Fibroblast of skin of back (primary cell): Measurements from ENCODE around the gene PDCD6IP.
A peak's percentile ranks its signal among the peaks of the same experiment; 100 is the strongest.
"Not testable (repeated sequence)": the region's sequence is repeated elsewhere in the genome, so short reads cannot be mapped to it uniquely, and the experiment has no call there.

ENCODE experiments used
- DNase-seq: peaks from one replicate; pipeline ENCODE4 v3.0.0-alpha.2; 2013

PDCD6IP gene

GRCh38 chr3:33850599-33850998 lies 52.2 kb downstream of the PDCD6IP start:
- not testable (repeated sequence) for DNase-seq

- DNase-seq = peak; percentile 25
These were observed 57.0 kb downstream of the PDCD6IP start for GRCh38 chr3:33855407-33855806.

- DNase-seq = no peak
These were observed 57.6 kb downstream of the PDCD6IP start for GRCh38 chr3:33855884-33856546.

DNA sequence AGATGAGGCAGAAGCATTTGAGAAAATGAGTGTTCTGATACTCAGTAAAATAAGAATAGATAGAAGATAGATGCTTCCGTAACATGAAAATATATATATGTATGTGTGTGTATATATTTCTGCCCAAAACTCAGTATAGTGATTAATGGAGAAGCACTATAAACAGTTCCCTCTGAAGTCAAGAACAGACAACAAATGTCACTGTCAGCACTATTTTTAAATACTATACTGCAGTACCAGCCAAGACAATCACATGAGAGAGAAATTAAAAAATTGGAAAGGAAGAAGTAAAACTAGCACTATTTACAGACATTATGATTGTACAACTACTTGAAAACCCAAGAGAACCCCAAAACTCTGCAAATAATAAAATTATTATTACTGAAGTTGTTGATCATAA lies 59.3 kb downstream of the PDCD6IP start:
- DNase-seq = not testable (repeated sequence)

DNA sequence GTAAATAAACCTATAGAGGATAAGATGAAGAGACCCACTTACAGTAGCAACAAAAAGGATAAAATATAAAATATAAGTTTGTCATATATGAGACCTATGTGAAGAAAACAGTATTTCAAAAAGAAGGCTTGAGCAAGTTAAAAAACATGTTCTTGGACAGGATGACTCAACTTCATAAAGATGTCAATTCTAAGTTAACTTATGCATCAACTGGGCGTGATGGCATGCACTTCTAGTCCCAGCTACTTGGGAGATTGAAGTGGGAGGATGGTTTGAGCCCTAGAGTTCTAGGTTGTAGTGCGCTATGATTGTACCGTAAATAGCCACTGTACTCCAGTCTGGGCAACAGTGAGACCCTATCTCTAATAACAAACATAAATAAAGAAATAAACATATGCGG lies 59.7 kb downstream of the PDCD6IP start:
- no peak for DNase-seq

GRCh38 chr3:33860373-33861050 lies 62.1 kb downstream of the PDCD6IP start:
- DNase-seq = no peak

DNA sequence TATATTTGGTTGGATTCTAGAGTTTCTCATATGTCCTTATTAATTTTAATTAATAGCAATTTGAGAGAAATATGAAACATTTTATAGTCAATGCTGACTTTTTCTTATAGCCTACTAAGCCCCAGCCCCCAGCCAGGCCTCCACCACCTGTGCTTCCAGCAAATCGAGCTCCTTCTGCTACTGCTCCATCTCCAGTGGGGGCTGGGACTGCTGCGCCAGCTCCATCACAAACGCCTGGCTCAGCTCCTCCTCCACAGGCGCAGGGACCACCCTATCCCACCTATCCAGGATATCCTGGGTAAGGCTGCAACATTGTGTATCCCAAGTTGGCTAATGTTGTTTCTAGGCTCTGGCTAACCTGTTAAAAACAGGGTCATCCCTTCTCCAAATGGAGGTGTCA lies 66.7 kb downstream of the PDCD6IP start:
- DNase-seq = no peak

- no peak for DNase-seq
These were observed 69.9 kb downstream of the PDCD6IP start for GRCh38 chr3:33868309-33868708.

DNA sequence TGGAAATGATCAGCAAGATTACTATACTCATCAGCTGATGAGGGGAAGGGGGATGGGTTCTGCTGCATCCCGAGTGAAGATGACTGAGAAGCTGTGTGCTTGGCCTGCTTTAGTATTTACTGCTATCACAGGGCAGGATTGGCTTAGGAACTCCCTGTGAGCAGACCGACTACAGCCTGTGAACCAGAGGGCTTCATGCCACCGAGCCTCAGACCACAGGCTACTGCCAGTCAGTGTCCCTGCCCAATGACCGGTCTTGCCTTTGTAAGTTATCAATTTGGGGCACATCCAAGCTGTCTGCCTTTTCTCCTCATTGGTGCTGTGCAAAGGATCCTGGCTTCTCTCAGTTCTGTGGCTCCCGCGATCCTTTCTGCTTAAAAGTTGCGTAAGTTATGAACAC lies 71.5 kb downstream of the PDCD6IP start:
- no peak for DNase-seq

- DNase-seq = no peak
These were observed 76.4 kb downstream of the PDCD6IP start for GRCh38 chr3:33874815-33875214.

GRCh38 chr3:33875680-33876079 lies 77.2 kb downstream of the PDCD6IP start:
- no peak for DNase-seq

DNA sequence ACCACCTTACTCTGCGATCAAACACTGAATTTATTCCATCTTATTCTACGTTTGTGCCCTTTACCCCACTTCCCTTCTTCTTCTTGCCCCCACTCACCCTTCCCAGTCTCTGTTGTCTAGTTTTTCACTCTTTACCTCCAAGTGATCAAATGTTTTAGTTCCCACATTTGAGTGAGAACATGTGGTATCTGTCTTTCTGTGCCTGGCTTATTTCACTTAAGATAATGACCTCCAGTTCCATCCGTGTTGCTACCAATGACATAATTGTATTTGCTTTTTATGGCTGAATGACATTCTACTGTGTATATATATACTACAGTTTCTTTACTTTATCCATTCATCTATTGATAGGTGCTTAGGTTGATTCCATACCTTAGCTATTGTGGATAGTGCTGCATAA lies 78.8 kb downstream of the PDCD6IP start:
- DNase-seq = no peak

DNA sequence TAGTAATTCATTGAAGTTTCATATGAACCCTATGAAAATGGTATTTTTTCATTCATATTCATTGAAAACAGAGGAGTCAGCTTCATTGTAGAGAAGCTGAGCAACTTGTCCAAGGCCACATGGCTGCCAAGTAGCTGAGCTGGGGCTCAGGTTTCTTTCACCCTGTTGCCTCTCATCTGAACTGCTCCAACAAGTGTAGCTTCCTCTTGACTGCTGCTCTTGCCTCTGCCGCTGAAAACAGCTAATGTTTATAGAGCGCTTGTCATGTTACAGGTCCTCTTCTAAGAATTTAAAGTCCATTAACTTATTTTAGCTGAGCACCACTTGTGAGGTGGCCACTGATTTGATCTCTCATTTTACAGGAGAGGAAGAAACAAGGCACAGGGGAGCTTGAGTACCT lies 81.1 kb downstream of the PDCD6IP start:
- no peak for DNase-seq

DNA sequence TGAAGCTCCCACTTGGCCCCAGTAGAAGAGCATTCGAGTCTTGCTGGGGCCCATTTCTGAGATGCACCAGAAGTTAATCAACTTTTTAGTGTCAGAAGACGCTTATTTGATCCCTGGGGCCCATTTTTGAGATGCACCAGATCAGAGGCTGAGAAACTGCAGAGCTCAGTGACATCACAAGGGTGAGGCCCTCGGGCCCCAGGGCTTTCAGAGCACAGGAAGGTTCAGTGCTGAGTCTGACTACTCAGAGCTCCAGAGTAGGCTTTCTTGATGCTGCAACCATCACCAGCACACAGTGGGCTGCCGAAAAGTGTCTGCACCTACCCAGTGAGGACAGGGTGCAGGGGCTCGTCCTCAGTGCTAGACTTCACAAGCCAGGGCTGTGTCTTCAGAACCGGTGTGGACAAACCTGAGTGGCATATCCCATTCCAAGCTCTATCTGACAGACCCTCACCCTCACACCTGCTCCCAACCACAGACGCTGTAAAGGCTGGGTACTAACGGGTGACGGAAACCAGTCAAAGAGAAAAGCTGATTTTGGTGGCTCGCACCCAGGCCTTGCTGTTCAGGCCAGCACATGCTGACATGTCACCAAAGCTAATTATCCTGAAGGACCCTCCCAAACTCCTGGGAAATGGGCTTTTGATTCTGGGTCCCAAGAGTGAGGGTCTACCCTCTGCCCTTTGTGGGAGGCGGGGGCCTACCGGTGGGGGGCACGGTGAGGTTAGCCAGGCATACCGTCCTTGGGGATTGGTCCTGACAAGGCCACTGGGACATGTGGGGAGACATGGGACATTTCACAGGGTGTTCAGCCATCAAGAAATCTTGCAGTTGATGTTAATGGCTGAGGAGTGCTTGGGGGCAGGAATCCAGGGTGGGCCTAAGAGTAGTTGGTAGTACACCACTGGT lies 83.0 kb downstream of the PDCD6IP start:
- DNase-seq = no peak

- no peak for DNase-seq
These were observed 83.9 kb downstream of the PDCD6IP start for GRCh38 chr3:33882296-33882695.

- peak; percentile 43 for DNase-seq
These were observed 85.1 kb downstream of the PDCD6IP start for GRCh38 chr3:33883538-33883950.

DNA sequence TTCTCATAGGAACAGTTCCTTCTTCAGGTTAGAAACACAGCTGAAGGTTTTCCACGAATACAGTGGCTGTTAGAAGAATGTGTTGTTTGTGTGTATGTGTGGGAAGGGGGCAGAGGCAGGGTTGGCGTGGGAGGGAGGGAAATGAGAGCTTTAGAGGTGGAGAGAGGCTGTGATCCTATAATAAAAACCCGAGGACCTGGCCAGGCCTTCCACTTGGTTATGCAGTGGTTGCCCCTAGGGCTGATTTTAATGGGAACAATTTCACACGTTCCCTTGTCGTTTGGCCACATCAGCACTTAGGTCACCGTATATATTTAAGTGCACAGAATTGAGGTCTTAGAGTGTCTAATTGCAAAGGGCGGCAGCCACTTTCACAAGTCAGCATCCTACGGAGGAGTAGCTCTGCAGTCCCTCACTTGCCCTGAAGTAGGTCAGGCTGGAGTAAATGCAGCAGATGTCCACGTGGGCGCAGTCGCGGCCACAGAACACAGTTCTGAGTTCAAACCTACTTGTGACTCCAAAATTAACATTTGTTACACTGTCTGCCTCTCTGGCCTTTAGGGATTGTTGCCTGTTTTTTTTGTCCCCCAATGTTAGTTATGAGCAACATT lies 85.6 kb downstream of the PDCD6IP start:
- no peak for DNase-seq

- no peak for DNase-seq
These were observed 86.3 kb downstream of the PDCD6IP start for GRCh38 chr3:33884701-33885100.

DNA sequence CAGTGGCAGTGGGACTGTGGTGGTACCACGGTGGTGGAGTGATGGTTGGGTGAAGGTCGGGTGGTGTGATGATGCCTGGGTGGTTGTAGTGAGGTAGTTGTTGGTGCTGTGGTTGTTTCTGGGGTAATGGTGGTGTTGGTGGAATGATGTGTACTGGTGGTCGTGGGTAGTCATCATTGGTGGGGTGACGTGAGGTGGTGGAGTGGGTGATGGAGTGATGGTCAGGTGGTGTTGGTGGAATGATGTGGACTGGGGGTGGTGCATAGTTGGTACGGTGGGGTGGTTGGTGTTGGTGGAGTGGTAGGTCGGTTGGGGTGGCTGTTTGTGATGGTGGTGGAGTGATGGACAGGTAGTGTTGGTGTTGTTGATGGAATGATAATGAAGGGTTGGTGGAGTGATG lies 87.1 kb downstream of the PDCD6IP start:
- DNase-seq = no peak

DNA sequence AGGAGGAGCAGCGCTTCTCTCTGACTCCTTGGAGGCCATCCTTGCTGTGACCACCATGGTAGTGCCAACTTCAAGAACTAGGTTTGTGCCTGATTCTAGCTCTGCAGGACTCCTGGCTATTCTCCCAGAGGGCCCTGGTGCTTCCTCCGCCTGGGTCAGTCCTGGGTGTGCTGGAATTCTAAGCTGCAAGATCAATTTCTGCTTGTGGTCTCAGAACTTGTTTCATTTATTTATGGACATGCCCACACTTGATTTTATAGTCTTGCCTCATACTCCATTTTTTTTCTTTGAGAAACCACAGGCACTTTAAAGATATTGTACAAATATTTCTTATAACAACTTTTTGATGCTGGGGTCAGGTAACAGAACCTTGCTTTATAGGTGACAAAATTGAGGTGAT lies 87.6 kb downstream of the PDCD6IP start:
- no peak for DNase-seq

GRCh38 chr3:33887478-33887877 lies 89.0 kb downstream of the PDCD6IP start:
- DNase-seq = no peak

- no peak for DNase-seq
These were observed 91.1 kb downstream of the PDCD6IP start for GRCh38 chr3:33889394-33890039.
